Ishikawa (cell line): Measurements from ENCODE around the gene NFKBIA.
A peak's percentile ranks its signal among the peaks of the same experiment; 100 is the strongest.

ENCODE experiments used
- CEBPB ChIP-seq: IDR thresholded peaks from 2 replicates; pipeline ENCODE4 v1.6.1; 2012
- CREB1 ChIP-seq: IDR thresholded peaks from 2 replicates; pipeline ENCODE4 v1.6.1; 2012; ENCODE audit warnings: low read depth
- EGR1 ChIP-seq: IDR thresholded peaks from 2 replicates; pipeline ENCODE4 v1.6.1; 2012
- EP300 ChIP-seq: IDR thresholded peaks from 2 replicates; pipeline ENCODE4 v1.6.1; 2012; ENCODE audit warnings: borderline replicate concordance
- FOXM1 ChIP-seq: IDR thresholded peaks from 2 replicates; pipeline ENCODE4 v1.6.1; 2012; ENCODE audit warnings: low read depth, borderline replicate concordance
- NFIC ChIP-seq: IDR thresholded peaks from 2 replicates; pipeline ENCODE4 v1.6.1; 2012
- RAD21 ChIP-seq: IDR thresholded peaks from 2 replicates; pipeline ENCODE4 v1.6.1; 2012; ENCODE audit warnings: low read depth
- REST ChIP-seq: IDR thresholded peaks from 2 replicates; pipeline ENCODE4 v1.6.1; 2012; ENCODE audit warnings: low read depth, mild to moderate bottlenecking
- TAF1 ChIP-seq: IDR thresholded peaks from 2 replicates; pipeline ENCODE4 v1.6.1; 2012; ENCODE audit warnings: low read depth, mild to moderate bottlenecking
- TCF12 ChIP-seq: IDR thresholded peaks from 2 replicates; pipeline ENCODE4 v1.6.1; 2012; ENCODE audit warnings: low read depth
- TEAD4 ChIP-seq: IDR thresholded peaks from 2 replicates; pipeline ENCODE4 v1.6.1; 2012
- USF1 ChIP-seq: IDR thresholded peaks from 2 replicates; pipeline ENCODE4 v1.6.1; 2012
- YY1 ChIP-seq: IDR thresholded peaks from 2 replicates; pipeline ENCODE4 v1.6.1; 2012; ENCODE audit warnings: low read depth
- ZBTB7A ChIP-seq: IDR thresholded peaks from 2 replicates; pipeline ENCODE4 v1.6.1; 2012; ENCODE audit warnings: low read depth
- TF ChIP-seq, protein P1 (sequence below): IDR thresholded peaks from 2 replicates; pipeline ENCODE4 v1.6.1; 2012

The NFKBIA gene

GRCh38 chr14:35438910-35439713 is 34.6 kb upstream of the NFKBIA start:
- TF ChIP-seq RAD21 (peak; percentile 60), REST (no peak)

GRCh38 chr14:35435177-35435576 is 30.6 kb upstream of the NFKBIA start:
- no peak for TF ChIP-seq TAF1
- no peak for TF ChIP-seq ZBTB7A
- TF ChIP-seq USF1, result no peak
- TF ChIP-seq EGR1, result no peak

DNA sequence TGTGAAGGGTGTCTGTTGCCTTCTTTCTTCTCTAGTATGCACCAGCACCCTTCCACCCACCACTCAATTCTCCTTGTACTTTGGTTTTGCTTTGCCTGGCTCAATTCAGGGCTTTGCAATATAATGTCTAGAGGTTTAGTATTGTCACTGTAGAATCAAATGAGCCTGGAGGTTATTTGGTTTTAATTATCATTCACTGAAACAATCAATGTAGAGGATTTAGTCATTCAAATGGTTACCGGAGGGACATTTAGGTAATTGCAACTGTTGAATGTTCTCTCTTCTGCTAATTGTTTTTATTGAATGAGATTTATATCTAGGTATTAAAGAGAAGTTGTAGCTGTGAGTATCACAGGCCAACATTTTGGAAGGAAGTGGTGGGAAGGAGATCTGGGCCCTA is 29.3 kb upstream of the NFKBIA start:
- TF ChIP-seq USF1 (no peak), EP300 (no peak), FOXM1 (no peak)
- TF ChIP-seq, protein P1, sequence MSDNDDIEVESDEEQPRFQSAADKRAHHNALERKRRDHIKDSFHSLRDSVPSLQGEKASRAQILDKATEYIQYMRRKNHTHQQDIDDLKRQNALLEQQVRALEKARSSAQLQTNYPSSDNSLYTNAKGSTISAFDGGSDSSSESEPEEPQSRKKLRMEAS, result no peak

- no peak for TF ChIP-seq FOXM1
- TF ChIP-seq EP300, result no peak
- no peak for TF ChIP-seq TEAD4
- no peak for TF ChIP-seq CEBPB
- TF ChIP-seq EGR1, result no peak
- TF ChIP-seq, protein P1, result no peak
- no peak for TF ChIP-seq NFIC
- no peak for TF ChIP-seq YY1
- no peak for TF ChIP-seq ZBTB7A
- TF ChIP-seq REST, result no peak
- no peak for TF ChIP-seq RAD21
- TF ChIP-seq TCF12, result no peak
- no peak for TF ChIP-seq TAF1
- TF ChIP-seq CREB1, result no peak
- no peak for TF ChIP-seq USF1
These were observed 26.1 kb upstream of the NFKBIA start for GRCh38 chr14:35430459-35431199.

DNA sequence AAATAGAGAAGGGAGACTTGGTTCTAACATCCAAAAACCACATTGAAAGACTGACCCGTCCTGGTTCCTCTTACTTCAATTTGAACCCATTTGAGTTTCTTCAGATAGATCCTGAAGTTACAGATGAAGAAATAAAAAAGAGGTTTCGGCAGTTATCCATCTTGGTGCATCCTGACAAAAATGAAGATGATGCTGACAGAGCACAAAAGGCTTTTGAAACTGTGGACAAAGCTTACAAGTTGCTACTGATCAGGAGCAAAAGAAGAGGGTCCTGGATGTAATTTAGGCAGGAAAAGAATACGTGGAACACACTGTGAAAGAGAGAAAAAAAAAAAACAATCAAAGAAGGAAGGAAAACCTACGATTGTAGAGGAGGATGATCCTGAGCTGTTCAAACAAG is 25.4 kb upstream of the NFKBIA start:
- TF ChIP-seq TAF1 (no peak), TEAD4 (no peak), FOXM1 (no peak), CEBPB (no peak), RAD21 (no peak)

- TF ChIP-seq YY1, result no peak
These were observed 21.3 kb upstream of the NFKBIA start for GRCh38 chr14:35425850-35426249.
